ENCODE results near the gene NOVA1.
A peak's percentile ranks its signal among the peaks of the same experiment; 100 is the strongest.
"Not testable (repeated sequence)": the region's sequence is repeated elsewhere in the genome, so short reads cannot be mapped to it uniquely, and the experiment has no call there.

Gene NOVA1

GRCh38 chr14:26597589-26598080, at the start of gene NOVA1:
NOVA1 (minus strand) TSS chr14:26598033; CDS start chr14:26597436, 597 bp downstream.
- ATAC-seq = no peak

GRCh38 chr14:26645057-26645456, 47.2 kb upstream of the NOVA1 start:
- ATAC-seq, DNase-seq: not testable (repeated sequence)

More at GRCh38 chr14:26597589-26598080, at the start of gene NOVA1:
- no peak for DNase-seq

- ATAC-seq = no peak
Observed at GRCh38 chr14:26636561-26636960, 38.7 kb upstream of the NOVA1 start.

GRCh38 chr14:26634946-26635345, 37.1 kb upstream of the NOVA1 start:
- DNase-seq, ATAC-seq: not testable (repeated sequence)

More at GRCh38 chr14:26636561-26636960, 38.7 kb upstream of the NOVA1 start:
- no peak for DNase-seq

GRCh38 chr14:26626256-26626655, 28.4 kb upstream of the NOVA1 start:
- DNase-seq (no peak), ATAC-seq (no peak)

- DNase-seq = no peak
Observed at GRCh38 chr14:26622611-26623010, 24.8 kb upstream of the NOVA1 start.

GRCh38 chr14:26621807-26622560, 24.2 kb upstream of the NOVA1 start:
- no peak for DNase-seq
- no peak for ATAC-seq

More at GRCh38 chr14:26622611-26623010, 24.8 kb upstream of the NOVA1 start:
- ATAC-seq = no peak

GRCh38 chr14:26621364-26621763, 23.5 kb upstream of the NOVA1 start:
- ATAC-seq = no peak
- no peak for DNase-seq

GRCh38 chr14:26611259-26611658, 13.4 kb upstream of the NOVA1 start:
- DNase-seq (no peak), ATAC-seq (no peak)

- no peak for ATAC-seq
- DNase-seq = no peak
Observed at GRCh38 chr14:26606729-26607312, 9.0 kb upstream of the NOVA1 start.

GRCh38 chr14:26605602-26606001, 7.8 kb upstream of the NOVA1 start:
- no peak for DNase-seq
- ATAC-seq = no peak

- DNase-seq (no peak), ATAC-seq (no peak)
Observed at GRCh38 chr14:26602902-26603301, 5.1 kb upstream of the NOVA1 start.

- ATAC-seq = no peak
- DNase-seq = no peak
Observed at GRCh38 chr14:26601856-26602255, 4.0 kb upstream of the NOVA1 start.

GRCh38 chr14:26599291-26599690, 1.5 kb upstream of the NOVA1 start:
- DNase-seq (no peak), ATAC-seq (no peak)

GRCh38 chr14:26598672-26599131, 869 bp upstream of the NOVA1 start:
- no peak for ATAC-seq
- no peak for DNase-seq

- DNase-seq = peak; percentile 11
- ATAC-seq = peak; percentile 49
Observed at GRCh38 chr14:26598081-26598671, 343 bp upstream of the NOVA1 start.

GRCh38 chr14:26597071-26597588, 703 bp downstream of the NOVA1 start:
- DNase-seq = no peak
- no peak for ATAC-seq

- no peak for DNase-seq
- ATAC-seq = no peak
Observed at GRCh38 chr14:26596543-26597061, 1.2 kb downstream of the NOVA1 start.

GRCh38 chr14:26595926-26596542, 1.8 kb downstream of the NOVA1 start:
- DNase-seq = no peak
- ATAC-seq = no peak

- ATAC-seq = no peak
- DNase-seq = no peak
Observed at GRCh38 chr14:26594756-26595545, 2.9 kb downstream of the NOVA1 start.

- ATAC-seq = no peak
- no peak for DNase-seq
Observed at GRCh38 chr14:26594148-26594547, 3.7 kb downstream of the NOVA1 start.
